GM19023 (cell line): ENCODE data around the gene KRT74.

Source experiments
- ATAC-seq: cut with Tn5 transposase; IDR thresholded peaks from one replicate; pipeline ENCODE4 v1.9.1; 2021; ENCODE audit warnings: mild to moderate bottlenecking, moderate library complexity; ENCODE audit not compliant: unreplicated experiment

KRT74 gene

DNA sequence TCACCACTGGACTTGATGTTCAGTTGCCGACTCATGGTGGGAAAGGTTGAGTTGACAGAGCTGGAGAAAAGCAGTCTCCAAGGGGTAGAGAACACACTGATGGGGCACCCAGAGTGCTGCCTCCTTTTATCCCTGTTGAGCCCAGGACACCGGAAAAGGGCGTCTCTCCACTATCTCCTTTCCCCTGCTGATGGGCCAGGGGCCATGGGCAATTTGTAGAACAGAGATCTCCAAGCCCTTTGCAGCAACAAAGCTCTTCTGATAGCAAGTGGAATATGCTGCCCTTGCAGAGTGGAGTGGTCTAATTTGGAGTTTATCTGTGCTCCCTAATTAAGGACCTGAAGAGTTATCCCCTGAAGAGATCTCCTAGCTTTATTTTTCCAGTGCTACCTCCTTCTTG is at the start of gene KRT74:
TSS of gene KRT74 (minus strand) at position 101 of the 400 bp plus-strand sequence. CDS start at position 35, 66 bp downstream.
- no peak for ATAC-seq

DNA sequence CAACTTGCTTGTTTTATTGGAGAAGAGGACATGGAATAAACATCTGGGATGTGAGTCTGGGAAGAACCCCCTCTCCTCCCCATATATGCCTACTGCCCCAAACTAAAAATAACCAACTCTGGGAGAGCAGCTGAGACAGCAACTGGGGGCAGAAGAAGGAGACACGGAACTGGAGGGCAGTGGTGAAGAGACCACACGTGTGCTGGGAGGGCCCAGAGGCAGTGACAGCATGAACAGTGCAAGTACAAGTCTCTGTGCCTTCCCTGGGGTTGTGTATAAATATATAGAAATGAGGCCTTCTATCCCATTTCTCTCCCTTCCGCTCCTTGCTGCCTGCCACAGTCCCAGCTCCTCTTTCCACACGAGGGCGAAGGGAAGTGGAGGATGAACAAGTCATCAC is 48.7 kb upstream of the KRT74 start:
- no peak for ATAC-seq

DNA sequence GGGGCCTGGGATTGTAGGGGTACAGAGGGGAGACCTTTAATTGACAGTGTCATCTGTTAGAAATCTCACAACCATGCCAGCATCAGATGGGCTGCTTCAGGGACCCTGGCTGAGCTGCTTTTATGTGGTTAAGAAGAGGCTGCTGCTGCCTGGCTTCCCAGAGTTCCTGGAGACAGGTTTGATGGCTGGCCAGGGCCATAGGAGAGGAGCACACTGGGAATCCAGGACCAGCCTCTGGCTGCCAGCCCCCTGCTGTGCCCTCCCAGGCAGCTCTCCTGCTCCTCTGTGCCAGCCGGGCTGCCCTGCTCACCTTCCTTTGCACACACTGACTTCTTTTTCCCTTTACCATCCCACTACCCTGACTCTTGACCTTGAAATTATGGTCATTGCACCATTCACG is 45.2 kb upstream of the KRT74 start:
- no peak for ATAC-seq

DNA sequence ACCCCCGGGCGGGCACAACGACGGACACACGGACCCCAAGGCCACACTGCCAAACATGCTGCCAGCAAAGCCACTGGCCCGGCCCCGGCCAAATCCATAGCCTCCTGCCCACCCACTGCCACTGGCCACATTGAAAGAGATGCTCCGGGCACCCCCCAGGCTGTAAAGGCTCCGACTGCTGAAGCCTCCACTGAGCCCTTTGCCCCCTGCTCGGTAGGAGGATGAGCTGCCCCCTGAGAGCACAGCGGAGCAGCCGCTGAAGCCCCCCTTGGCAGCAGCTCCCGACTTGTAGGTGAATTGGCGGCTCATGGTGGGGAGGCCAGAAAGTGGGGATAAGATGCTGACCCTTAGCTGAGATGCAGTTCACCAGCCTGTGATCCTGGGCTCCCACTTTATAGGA is 44.6 kb upstream of the KRT74 start, which contains the start of gene KRT73:
TSS of gene KRT73 (minus strand) at position 344 of the 400 bp plus-strand sequence. CDS start at position 309, 35 bp downstream.
- ATAC-seq: no peak

DNA sequence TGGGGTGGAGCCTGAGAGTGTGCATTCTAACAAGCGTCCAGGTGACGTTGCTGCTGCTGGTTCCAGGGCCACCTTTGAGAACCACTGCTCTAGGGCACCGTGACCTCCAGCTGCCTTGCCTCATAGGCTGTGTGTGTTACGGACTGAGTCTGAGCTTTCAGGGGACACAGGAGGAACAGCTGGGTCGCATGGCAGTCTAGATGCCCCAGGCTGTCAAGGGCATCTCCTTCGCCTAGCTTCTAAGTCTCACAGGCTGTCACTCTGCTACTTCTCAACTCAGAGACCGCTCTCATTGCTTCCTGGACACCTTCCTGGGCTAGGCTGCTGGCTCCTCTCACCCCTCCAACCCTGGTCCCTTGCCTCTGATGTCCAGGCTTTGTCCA is 43.8 kb upstream of the KRT74 start:
- ATAC-seq: no peak

DNA sequence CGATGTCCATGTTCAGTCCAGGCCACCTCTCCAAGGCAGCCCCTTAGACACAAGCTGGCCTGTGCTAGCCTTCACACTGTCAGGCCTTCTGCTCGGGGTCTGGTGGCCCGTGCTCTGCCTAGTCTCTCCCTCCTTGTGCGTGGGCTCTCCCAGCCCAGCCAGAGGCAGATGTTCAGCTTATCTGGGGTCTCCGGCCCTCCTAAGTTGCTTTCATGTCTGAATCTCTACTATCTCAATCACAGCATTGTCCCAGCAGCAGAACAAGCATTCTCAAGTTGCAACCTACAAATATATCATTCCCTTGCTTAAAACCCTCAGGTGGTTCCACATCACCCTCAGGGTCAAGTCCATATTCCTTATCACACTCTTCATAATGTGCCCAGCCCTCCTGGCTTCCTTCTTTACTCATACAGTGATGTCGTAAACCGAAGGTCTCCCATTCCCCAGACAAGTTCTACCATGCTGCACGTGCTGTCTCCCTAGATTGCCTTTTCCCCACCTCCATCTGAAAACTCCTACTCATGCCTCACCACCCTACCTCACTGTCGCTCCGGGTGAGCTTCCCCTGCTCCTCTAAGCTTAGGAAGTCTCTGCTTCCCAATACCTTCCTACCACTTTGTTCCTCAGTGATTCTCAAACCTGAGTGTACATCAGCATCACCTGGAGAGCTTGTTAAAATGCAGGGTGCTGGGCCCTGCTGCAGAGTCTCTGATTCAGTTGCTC is 43.2 kb upstream of the KRT74 start:
- no peak for ATAC-seq

DNA sequence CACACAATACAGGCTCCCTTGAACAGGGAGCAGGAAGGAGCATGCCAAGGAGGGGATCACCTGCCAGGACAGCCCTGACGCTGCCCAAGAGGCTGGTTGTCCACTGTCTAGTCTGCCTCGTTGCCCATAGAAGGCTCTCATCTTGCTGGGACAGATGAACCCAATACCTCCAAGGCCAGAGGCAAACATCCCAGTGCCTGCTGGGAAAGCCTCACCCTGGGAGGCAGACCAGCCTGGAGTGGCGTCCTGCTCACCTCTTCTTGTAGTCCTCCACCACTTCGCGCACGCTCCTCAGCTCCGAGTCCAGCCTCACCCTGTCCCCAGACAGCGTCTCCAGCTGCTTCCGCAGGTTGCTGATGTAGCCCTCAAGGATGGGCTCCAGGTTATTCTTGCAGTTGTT is 42.3 kb upstream of the KRT74 start:
- ATAC-seq: no peak

DNA sequence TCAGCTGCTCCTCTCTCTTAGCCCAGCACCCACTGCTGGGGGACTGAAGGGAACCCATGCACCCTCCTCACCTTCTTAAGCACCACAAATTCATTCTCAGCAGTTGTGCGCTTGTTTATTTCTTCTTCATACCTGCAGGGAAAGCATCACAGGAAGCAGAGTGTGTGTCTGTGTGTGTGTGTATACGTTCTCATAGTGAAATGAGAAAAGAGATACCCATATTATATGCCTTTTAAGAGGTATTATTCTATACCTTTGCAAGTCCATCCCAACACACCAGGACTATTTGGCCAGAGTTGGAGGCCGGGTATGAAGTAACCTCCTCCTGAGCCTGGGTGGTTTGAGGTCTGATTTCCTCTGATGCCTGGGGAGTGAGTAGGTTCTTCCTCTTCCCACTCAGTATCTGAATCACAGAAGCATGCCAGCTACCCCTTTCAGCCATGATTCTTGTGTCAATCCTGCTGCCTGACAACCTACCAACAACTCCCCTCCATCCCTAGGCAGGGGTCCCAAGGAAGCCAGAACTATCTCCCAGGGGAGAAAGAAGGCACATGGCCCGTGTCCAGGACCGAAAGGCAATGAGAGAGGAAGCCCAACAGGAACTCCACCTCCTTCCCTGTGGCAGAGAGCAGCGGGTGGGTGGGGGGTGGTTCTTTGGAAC is 41.7 kb upstream of the KRT74 start:
- no peak for ATAC-seq

DNA sequence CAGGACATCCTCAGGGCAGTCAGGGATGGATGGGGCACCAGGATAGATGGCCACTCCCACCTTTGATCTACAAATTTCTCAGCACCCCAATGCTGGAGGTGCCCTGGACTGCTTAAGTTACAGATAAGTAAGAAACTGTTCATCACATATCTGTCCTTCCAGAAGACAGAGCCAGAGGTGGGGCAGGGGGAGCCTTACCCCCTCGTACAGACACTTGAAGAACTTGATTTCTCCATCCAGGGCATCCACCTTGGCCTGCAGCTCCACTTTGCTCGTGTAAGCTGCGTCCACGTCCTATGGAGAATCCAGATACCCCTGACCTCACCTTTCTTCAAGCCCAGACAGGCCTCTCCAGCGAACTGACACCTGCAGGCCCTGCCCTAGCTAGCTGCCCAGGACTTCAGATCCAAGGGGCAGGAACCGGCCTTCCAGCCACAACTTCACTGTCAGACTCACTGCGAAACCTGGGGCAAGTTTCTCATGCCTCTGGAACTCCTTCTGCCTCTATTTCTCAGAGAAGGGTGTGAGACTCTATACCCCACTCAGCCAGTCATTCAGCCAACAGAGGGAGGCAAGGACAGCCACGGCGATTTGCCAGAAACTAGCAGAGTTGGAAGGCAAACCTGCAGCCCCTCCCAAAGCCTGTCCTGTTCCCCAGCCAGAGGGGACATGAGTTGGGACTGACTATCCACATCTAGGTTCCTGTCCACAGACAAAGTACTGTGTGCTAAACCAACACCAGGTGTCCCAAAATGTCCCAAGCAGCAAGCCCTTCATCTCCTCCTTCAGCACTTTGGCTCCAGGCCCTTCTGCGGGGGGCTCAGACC is 41.0 kb upstream of the KRT74 start:
- ATAC-seq: no peak

DNA sequence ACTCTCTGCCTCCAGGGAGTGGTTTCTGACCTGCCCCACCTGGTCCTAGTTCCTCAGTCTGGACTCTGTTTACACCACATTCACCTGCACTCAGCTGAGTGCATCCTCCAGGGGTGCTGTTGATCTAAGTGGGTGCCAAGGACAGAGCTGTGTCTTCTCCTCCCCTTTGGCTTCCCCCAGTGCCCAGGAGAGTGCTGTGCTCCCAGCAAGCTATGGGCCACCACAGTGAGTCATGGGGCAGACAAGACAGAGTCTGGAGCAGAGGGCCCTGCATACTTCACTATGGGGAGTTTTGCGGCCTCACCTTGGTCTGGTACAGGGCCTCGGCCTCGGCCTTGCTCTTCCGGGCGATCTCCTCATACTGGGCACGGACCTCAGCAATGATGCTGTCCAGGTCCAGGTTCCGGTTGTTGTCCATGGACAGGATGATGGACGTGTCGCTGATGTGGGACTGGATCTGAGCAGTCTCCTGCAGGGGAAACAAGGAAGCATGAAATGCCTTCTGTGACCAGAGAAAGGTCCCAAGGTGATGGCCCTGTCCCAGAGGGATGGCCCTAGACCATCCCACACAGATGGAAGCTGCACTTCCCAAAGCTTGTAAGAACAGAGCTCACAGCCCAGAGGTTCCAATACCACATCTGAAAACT is 39.9 kb upstream of the KRT74 start:
- ATAC-seq: no peak

DNA sequence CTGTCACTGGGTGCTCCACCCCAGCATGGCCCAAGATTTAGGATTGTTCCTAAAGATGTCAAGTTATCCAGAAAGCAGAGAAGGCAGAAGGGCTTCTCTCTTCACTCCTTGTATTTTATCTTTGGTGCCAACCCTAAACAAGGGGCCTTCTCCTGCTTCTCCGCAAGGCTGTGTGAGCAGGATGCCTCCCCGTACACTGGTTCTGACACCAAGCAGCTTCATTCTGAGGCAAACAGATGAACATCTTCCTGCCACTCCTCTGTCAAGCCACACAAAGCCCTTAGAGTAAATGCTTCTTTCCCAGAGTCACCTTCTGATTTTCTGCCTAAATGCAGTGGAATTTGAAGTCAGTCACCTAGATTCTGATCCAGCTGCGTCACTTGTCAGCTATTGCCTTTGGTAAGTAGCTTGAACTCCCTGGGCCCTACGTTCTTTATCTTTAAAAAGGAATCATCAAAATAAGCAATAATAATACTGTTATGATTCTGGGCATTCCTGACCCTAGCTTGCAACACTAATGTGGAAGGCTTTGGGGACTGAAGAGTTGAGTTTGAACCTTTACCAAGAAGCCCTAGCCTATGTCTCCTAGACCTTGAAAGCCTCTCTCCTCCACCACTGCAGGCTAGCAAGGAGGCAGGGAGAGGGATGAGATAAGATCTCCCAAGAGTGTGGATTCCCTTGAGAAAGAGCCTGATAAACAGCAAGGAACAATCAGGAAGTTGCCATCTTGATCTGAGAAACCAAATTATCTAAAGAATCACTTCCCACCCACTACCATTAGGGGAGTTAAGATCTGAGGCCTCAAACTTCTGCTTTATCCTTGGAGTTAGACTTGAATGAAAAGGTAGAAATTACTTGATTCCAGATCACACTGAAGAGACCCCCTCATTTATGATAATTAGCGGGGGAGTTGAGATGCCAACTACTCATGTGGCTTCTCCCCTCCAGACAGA is 39.1 kb upstream of the KRT74 start:
- no peak for ATAC-seq

DNA sequence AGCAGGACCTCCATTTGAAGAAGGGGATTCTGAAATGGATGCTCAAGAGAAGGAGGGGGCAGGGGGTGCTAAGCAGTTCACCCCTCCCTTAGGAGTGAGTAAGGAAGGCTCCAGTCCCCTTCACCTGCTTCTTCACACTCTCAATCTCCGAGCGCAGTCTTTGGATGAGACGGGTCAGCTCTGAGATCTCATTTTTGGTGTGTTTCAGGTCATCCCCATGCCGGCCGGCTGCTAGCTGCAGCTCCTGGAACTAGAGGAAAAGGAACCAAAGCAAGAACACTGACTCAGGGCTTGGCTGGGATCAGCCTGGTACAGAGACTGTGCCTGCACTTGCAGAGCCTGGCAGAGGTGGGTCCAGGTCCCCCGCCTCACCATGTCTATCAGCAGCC is 37.4 kb upstream of the KRT74 start:
- no peak for ATAC-seq

DNA sequence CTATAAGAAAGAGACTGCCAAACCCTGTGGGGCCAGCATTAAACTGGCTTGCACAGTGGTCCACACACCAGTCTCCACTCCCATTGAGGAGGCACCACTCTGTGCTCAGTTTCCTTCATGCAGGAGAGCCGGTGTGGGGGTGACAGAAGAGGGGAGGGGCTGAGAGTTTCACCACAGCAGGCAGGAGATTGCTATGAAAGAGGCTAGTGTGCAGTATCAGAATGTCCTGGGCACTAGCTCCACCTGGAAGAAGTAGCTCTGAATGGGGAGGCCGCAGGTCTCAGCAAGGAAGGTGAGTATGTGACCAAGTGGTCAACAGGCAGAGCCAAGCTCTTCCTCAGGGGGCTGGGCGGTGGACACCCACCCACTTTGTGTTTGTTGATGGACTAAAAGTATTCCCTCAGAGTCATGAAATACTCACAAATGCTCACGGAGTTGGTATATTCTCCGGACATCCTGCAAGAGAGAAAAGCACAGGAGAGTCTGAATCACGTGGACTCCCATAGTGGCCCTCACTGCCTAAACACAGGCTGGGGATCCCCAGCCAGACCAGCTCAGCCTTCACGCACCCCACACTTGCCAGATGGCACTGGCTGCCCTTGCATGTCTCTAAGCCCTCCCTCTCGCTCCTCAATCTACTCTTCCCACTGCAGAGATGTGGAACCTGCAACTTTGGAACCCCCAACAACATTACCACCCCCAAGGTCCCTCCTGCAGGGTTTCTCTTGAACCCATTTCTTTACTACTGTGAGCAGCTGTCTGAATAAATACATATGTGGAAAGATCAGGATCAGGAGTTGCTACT is 35.4 kb upstream of the KRT74 start:
- no peak for ATAC-seq

DNA sequence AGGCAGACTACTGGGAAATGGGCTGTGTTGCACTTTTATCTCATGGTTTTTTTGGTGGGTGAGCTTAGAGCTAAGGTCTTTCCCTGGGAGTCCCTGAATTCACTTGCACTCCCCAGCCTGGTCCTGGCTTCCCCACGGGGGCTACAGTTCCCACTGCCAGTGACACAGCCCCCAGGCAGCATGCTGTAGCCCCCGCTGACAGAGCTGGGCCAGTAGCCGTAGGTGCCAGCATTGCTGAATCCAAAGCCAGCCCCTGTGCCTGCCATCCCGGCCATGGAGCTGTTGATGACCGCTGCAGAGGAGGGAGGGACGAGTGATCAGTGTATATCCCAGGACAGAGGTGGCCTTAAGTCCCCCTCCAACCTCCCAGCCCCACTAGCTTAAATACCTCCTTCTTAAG is 34.5 kb upstream of the KRT74 start:
- ATAC-seq: no peak

DNA sequence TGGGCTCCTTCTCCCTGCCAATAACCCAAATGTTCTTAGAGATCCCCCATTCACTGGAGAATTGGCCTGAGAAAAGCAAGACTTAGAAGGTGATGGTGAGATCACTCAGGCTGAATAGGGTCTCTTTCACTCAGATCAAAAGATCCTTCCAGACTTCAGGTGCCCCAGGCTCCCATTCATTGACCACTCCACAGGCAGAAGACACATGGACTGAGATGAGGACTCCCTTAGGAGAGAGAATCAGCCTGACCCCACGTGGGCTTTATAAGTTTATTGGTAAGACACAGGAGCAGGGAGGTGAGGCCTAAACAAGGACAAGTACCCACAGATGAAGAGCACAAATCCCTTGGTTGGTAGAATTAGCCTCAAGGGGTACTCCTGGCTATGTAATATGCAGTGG is 33.7 kb upstream of the KRT74 start:
- no peak for ATAC-seq

DNA sequence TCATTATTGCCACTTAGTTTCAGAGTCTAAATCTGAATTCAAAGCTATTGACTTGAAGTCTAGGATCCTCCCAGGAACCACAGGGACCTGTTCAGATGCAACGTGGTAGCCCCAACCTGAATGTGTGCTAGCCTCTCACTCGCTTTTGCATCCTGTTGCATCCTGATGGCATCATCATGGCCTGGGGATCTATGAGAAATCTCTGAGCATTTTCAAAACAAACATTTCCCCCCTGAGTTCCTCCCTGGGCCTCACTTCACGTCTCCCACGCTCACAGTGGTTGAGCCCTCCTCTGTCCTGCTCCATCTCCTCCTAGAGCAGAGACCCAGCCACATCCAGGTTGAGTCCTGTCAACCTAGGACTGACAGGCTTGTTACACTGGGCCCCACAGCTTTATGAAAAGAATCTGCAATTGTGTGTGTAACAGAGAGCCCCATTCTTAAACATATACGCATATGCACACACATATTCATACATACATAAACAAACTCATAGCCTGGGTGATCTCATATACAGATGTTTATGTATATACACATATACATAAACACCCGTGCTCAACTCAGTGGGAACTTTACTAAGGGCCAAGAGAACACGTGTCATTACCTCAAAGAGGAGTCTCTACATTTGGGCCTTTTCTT is 33.1 kb upstream of the KRT74 start:
- no peak for ATAC-seq

DNA sequence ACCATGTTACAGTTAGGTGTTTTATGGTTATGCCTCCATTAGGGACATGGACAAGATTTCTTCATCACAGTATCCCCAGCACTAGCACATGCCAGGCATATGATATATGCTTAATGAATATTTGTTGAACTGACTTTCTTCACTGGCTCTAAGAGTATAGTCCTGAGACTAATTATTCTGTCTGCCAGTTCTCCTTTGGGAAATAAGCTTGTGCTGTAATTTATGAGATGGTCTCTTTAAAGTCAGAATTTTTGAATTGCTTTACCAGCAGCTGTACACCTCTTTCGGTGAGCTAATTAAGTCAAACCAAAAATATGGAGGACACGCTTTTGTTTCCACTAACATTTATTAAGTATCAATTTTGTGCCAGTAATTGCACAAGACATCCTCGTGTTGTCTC is 32.5 kb upstream of the KRT74 start:
- ATAC-seq: no peak

DNA sequence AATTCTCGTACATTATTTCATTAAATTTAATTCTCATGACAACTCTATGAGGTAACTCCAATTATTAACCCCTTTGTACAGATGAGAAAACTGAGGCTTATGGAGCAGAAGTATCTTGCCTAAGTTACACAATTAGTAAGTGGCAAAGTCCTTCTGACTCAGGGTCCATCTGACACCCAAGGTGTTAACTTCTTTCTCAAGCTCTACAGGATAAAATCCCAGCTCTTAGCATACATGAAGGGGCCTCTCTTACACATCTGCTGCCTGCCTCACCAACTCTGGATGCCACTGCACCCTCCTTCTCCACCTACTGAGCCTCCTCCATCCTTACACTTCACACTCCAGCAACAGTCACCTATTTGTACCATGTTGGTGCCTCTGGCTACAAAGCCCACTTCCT is 31.9 kb upstream of the KRT74 start:
- ATAC-seq: no peak

DNA sequence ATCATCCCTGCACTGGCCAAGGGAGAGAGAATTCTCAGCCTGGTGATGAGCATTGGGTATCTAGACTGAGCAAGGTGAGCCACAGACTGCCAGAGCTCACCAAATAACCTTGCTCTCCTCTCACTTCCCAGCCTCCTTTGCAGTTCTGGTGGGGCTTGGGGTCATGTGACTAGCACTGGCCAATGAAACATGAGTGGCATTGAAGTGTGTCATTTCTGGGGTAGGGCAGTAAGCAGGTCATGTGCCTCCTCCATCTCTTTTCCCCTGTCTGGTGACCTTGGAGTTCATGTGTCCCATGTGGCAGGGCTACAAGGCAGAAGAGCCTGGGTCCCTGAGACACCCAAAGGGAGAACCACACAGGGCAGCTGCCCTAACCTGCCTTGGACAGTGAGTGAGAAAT is 31.2 kb upstream of the KRT74 start:
- no peak for ATAC-seq
